Esophagus mucosa (tissue), 1 donor: Measurements from ENCODE around the gene HERC4. TPM values are rescaled to one million over a fixed set of nuclear protein-coding genes. Genes with fewer than 3 reads are reported as not detected.
"Not testable (repeated sequence)": the region's sequence is repeated elsewhere in the genome, so short reads cannot be mapped to it uniquely, and the experiment has no call there.

Experiments
- ATAC-seq: fragments of 200-7000 bp; cut with Tn5 transposase; one replicate; pipeline ENCODE4 v1.9.1; 2020
- total RNA-seq: library from RNA; stranded (reverse); gene quantifications from one replicate; pipeline ENCODE4 v1.2.4, GENCODE V29; 2023
- donor health status: DM: yes; HTN: yes; CAD: no.

HERC4 gene
- total RNA-seq, 1 donor from 2014 or later, result 33.3 TPM

DNA sequence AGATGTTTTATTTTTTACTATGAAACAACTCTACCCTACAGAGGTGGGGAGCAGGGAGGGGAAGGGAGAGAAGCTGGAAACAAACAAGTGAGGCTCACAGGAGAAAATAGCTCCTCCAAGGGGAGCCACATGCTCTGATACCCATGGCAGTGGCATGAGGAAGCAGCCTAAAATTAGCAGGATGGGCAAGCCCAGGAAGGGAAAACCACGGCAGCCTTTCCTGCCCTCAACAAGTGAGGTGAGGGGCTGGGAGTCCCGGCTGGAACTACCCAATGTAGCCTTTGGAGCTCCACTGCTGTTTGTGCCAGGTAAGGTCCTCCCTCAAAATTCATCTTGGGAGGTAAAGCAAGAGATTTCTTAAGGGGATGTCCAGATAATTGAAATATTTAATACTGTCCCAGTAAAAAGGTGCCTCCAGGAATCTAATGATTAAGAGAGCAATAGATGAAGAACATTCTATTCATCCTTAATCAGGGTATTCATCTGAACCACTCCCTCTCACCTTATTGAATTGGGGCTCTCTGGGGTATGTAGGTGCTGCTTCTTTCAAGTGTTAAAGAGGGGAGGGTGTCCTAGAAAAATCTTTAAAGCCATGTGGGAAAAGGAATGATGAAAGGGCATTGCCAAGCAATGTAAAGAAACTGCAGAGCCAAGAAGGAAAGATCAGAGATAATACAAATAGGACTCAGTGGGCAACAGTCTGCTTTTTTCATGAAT, 12.8 kb upstream of the HERC4 start:
- ATAC-seq, result no peak

DNA sequence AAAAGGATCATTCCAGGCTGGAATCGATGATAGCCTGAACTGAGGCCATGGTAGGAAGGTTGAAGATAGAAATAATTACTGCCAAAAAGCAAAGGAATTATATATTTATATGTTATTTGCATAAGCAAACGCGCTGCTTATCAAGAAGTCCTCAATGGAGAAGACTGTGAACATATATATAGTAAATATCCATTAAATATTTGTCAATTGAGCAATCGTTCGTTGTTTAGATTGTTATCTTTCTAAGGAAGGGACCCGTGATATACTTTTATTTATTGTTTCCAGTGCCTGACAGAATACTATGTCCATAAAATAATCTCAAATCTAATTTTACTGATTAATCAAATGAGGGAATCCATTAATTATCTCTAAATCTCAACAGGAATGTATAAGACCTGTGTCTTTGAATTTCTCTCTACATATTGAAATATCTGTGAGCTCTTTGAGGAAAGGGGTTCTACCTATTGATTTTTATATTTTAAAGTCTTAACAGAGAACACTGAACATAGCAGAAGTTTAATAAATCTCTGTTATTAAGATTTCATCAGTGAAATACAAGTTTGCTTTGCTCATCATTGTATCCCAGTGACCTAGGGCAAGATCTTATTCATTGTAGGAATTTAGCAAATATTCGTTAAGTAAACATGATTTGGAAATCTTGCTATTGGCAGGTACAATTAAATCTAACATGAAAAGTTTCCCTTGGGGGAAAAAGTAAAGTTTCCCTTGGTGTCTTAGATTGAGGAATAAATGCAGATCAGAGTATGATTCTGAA, 12.0 kb upstream of the HERC4 start:
- no peak for ATAC-seq

DNA sequence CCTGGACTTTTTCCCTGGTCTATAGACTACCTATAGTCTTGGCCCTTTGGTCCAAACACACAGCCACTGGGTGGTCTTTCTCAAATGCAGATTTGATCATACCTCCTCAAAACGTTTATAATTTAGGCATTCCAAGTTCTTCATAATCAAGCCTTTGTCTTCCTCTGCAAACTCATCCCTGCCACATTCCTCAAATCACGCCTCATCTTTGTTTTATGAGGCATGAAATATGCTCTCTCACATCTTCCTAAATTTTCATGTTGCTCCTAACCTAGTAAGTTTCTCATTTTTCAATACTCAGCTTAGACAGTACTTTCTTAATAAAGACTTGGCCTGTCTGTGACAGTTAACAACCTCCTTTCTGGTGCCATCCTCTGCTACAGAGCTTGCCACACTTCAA, 10.9 kb upstream of the HERC4 start:
- no peak for ATAC-seq

DNA sequence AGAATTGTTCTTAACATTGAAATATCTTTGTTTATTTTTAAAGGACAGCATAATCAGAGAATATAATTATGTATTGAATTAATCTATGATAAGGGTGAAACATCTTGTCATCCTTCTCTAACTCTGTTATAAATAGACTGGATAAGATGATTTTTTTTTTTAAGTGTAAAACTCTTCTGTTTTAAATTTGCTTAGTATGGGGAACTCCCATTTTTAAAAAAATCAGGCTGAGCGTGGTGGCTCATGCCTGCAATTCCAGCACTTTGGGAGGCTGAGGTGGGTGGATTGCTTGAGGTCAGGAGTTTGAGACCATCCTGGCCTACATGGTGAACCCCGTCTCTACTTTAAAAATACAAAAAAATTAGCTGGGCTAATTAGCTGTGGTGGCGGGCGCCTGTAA, 9.4 kb upstream of the HERC4 start:
- ATAC-seq, result no peak

DNA sequence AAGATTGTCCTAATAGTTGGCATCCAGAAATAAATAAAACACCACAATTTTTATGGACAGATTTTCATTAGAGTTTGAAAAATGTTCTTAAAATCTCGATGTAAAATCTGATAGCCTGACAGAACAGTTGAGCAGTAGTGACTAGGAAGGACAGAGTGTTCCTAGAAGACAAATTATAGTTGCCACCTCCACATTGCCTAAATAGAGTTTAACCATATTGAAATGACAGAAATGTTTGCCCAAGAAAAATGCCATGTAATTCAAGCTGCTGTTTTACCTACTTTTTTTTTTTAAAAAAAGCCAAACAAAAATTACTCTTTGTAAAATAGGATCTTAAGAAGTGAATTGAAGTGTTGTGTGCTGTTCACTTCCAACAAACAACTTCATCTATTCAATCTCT, 8.9 kb upstream of the HERC4 start:
- ATAC-seq, result no peak

DNA sequence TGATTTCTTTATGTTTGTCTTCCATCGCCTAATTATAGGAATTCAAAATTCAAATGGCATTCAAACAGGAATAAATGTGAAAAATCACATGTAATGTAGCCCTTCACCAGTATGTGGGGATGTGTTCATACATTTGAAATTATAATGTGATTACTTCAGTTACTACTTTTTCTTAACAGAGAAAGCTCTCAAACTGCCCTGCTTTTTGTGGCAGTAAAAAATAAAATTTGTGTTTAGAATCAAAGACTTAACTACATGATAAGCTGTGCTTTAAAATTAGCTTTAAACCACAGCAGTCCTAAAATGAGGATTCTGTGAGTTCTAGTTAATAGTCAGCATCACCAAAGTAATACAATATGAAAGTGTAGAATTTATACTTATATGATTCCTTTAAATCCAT, 7.8 kb upstream of the HERC4 start:
- no peak for ATAC-seq

DNA sequence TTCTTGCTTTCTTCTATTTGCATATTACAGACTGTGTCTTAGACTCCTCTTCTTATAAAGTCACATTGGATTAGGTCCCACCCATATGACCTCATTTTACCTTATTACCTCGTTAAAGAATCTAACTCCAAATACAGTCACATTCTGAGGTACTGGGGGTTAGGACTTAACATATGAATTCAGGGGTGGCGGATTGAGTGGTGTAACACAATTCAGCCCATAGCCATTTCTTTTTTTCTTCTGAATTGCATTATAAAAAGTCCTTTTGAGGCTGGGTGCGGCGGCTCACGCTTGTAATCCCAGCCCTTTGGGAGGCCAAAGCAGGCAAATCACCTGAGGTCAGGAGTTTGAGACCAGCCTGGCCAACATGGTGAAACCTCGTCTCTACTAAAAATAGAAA, 6.8 kb upstream of the HERC4 start:
- ATAC-seq, result no peak

DNA sequence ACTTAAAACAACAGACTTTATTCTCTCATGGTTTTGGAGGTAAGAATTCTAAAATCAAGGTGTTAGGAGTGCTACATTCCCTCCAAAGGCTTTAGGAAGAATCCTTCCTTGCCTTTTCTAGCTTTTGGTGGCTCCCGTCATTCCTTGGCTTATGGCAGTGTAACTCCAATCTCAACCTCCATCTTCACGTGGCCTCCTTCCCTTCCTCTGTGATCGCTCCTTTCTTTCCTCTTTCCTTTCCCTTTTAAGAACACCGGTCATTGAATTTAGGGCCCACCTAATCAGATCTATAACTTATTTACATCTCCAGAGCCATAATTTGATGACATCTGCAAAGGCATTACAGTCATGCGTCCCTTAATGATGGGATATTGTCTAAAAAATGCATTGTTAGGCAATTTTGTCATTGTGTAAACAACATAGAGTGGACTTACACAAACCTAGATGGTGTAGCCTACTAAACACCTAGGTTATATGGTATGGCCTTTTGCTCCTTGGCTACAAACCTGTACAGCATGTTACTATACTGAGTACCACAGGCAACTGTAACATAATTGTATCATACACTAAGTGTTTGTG, 5.9 kb upstream of the HERC4 start:
- ATAC-seq, result no peak

DNA sequence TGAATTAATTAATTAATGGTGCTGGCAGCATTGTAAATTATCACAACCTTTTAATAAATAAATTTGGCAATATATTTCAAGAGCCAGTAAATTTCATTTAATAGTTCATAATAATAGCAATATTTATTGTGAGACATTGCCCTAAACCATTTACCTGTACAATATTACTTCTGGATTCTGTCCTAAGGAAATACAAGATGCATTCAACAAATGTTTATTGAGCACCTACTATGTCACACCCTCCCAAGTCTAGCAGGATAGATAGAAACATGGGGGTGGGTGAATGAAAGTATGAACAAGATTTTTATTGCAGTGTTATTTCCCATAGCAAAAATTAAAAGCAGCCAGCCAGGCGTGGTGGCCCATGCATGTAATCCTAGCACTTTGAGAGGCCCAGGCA, 4.4 kb upstream of the HERC4 start:
- no peak for ATAC-seq

DNA sequence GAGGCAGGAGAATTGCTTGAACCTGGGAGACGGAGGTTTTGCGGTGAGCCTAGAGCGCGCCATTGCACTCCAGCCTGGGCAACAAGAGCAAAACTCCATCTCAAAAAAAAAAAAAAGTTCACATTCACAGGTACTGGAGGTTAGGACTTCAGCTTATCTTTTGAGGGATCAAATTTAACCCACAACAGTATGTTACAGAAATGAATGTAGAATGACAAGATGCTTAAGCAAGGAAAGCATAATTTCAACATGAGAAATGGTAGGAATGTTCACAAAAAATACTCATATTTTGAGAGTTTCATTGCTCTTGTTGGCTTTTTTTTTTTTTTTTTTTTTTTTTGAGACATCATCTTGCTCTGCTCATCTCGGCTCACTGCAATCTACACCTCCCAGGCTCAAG, 1.9 kb upstream of the HERC4 start:
- no peak for ATAC-seq

DNA sequence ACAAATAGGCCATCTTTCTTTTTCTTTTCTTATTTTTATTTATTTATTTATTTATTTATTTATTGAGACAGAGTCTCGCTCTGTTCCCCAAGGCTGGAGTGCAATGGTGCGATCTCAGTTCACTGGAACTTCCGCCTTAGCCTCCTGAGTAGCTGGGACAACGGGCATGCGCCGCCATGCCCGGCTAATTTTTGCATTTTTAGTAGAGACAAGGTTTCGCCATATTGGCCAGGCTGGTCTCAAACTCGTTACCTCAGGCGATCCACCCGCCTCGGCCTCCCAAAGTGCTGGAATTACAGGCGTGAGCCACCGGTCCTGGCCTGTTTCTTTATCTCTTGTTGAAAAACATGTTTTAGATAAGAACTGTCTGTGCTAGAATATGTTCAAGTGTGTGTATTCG, 998 bp upstream of the HERC4 start:
- not testable (repeated sequence) for ATAC-seq

DNA sequence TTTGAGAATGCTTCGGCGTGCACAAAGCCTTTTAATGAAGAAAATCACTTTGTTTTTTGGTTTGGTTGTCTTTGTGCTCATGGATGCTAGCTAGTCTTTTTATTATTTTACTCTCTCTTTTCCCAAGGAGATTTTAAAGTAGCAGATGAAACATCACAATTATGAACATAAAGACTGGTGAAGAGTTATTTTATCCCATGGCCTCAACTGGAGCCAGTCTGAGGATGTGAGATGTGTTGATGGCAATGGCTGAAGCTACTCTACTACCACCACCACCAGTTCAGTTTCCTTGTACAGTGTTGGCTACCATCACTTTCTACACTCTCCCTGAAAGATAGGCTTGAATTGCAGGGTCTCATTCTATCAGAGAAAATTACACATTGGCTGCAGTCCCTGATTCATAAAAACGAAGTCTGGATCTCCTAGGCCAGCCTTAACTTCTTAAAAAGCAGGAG, 494 bp upstream of the HERC4 start:
- ATAC-seq, result no peak

DNA sequence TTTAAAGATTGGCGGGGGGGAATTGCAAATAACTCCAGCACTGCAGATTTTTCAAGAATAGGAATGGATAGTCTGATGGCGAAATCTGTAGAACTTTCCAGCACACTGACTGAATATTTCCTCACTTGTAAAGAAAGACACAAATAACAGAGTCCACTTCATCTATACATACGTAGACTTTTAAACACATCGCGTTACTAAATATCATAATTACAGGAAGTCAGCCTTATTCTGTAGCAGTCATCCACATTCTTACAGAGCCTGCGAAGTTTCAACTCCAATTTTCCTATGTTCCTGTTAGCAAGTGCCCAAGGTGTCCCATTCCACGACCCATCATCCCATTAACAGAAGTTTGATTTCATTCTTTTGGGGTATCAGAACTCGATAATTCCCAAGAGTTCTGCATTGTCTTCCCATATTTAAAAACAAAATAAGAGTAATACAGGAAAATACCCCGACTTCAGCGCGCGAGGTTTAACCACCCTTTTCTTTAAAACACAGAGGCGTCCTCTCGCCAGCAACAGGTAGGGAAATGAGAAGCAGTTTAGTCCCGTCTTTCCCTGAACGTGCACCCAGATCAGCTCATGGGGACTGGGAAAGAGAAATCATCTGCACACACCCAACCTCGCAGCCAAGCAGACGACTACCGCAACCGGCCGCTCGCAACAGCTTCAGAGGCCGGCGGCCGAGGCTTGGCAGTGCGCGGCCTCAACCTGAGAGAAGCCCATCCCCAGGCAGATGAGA, 880 bp downstream of the HERC4 start:
- no peak for ATAC-seq

DNA sequence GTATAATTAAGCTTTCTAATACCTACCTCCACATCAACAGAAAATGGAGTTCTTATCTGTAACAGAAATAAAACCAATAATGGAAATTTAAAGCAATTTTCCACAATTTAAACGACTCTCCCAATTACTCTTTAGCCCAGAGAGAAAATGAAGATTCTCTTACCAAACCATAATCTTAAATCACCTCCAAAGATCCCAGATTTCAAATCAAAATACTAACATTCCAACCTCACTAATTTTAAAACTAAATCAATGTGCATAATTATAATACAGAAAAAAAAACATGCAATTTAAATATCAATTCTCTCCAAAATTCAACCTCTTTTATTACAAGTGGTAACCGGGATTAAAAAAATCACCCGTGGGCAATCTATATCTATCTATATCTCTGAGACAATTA, 1.5 kb downstream of the HERC4 start:
- ATAC-seq, result no peak

DNA sequence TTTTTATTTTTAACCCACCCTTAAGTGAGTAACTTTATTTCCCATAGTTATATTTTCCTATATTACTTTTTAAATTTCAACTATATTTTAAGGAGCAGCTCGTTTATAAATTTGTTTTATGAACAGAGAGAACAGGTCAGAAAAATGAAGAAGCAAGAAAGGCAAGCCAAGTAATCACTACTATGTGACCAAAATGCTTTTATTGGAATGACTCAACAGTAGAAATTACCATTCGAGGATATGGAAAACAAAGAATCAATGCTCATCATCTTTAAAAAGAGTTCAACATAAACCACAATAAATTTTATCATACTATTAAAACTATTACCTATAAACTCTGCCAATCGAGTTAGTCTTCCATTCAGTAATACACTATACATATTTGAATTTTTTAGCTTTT, 7.6 kb downstream of the HERC4 start:
- no peak for ATAC-seq

DNA sequence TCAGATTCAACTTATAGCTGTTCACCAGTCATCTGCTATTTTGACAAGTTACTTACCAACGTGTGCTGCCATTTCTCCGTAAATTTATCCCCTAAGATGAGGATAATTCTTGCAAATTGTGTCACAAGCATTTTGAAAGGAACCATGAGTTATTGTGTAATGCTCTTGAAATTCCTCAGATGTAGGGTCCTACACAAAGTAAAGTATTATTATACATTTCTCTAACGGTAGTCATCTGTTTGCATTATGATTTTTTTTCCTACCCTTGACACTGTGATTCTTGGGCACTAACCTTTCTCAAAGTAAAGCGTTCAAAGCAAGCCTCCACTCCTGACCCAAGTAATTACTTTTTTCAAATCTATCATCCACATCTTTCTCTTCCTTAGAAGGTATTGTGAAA, 8.1 kb downstream of the HERC4 start:
- ATAC-seq, result no peak

DNA sequence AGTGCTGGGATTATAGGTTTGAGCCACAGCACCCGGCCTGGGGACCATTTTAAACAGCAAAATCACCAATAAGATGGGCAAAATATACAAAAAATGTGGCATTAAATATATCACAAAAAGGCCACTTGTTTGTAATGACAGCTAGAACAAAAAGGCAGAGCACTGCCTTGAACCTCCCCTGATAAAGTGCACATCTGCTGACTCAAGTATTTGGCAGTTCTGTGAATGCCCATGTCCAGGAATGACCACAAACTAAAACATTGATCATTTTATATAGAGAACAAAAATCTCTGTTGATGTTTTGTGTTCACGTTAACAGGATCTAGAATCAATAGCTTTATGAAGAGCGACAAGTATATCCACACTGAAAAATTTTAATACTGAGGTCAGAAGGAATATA, 21.5 kb downstream of the HERC4 start:
- no peak for ATAC-seq

DNA sequence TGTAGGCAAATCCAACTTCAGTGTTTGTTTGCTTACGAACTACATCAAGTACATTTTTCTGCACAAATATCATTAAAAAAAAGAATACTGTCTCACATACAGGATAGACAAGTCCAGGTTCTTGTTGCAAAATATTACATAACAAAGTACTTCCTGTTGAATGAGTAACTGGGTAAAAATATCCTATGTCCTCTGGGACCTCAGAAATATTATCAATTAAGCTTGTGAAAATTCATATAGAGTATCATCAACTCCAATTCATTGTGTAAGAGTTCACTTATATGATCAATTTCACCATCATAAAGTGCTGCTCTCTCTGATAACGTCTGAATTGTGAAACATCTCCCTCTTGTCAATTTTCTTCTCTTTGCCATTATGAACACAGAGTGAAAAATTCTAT, 22.6 kb downstream of the HERC4 start:
- ATAC-seq, result peak; percentile 64

DNA sequence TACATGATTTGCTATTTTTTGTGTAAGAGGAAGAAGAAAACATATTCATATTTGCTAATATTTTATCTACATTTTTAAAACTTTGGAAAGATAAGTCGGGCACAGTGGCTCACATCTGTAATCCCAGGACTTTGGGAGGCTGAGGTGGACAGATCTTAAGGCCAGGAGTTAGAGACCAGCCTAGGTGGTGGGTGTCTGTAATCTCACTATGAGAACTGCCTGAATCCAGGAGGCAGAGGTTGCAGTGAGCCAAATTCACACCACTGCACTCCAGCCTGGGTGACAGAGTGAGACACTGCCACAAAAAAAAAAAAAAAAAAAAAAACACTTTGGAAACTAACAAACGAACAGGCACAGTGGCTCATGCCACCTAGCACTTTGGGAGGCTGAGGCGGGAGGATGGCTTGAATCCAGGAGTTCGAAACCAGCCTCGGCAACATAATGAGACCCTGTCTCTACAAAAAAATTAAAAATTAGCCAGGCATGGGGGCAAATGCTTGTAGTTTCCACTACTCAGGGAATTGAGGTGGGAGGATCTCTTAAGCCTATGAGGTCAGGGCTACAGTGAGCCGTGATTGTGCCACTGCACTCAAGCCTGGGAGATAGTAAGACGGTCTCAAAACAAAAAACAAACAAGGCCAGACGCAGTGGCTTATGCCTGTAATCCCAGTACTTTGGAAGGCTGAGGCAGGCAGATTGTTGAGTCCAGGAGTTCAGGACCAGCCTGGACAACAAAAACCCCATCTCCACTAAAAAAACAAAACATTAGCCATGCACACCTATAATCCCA, 25.6 kb downstream of the HERC4 start:
- no peak for ATAC-seq

DNA sequence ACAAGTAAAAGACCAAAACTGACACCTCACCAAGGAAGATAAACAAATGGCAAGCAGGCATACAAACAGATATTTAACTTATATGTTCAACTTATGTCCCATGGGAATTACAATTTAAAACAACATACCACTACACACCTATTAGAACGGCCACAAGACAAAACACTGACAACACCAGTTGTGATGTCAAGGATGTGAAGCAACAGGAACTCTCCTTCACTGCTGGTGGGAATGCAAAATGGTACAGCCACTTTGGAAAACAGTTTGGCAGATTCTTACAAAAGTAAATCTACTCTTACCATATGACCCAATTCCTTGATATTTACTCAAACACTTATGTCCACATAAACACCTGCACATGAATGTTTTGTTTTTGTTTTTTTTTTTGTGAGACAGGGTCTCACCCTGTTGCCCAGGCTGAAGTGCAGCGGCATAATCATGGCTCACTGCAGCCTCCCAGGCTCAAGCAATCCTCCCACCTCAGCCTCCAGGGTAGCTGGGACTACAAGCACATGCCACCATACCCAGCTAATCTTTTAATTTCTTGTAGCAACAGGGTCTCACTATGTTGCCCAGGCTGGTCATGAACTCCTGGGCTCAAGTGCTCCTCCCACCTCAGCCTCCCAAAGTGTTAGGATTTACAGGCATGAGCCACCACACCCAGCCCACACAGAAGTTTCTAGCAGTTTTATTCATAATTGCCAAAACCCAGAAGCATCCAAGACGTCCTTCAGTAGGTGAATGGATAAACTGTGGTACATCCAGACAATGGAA, 27.3 kb downstream of the HERC4 start:
- ATAC-seq, result no peak

DNA sequence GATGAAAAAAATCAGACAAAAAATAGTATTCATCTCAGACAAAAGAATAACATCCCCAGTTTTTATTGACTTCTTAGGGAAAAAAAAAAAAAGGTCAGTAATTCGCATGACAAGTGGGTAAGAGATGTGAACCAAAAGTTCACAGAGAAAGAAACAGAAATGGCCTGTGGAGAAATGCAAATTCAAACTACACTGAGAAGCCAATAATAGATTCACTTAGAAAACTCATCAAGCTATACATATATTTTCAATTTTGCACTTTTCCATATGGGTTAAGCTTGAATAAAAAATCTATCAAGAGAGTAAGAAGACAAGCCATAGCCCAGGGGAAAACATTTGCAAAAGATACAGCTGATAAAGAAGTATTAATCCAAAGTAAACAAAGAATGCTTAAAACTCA, 28.0 kb downstream of the HERC4 start:
- no peak for ATAC-seq

DNA sequence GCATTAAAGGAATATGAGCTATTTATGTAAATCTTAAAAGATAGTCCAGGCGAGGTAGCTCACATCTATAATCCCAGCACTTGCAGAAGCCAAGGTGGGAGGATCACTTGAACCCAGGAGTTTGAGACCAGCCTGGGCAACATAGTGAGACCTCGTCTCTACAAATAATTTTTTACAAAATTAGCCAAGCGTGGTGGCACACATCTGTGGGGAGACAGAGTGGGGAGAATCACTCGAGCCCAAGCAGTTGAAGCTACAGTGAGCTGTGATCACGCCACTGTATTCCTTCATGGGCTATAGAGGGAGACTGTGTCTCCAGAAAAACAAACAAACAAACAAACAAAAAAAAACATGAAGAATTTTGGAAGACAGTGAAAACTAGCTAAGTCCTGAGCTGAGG, 28.4 kb downstream of the HERC4 start:
- ATAC-seq, result no peak
